ENCODE data around the gene UPF3B. TPM values are rescaled to one million over a fixed set of nuclear protein-coding genes. Genes with fewer than 3 reads are reported as not detected.

Gene UPF3B
- total and polyA plus RNA-seq, 10 donors: 5.4 to 11.4 (median 9.9) TPM

DNA sequence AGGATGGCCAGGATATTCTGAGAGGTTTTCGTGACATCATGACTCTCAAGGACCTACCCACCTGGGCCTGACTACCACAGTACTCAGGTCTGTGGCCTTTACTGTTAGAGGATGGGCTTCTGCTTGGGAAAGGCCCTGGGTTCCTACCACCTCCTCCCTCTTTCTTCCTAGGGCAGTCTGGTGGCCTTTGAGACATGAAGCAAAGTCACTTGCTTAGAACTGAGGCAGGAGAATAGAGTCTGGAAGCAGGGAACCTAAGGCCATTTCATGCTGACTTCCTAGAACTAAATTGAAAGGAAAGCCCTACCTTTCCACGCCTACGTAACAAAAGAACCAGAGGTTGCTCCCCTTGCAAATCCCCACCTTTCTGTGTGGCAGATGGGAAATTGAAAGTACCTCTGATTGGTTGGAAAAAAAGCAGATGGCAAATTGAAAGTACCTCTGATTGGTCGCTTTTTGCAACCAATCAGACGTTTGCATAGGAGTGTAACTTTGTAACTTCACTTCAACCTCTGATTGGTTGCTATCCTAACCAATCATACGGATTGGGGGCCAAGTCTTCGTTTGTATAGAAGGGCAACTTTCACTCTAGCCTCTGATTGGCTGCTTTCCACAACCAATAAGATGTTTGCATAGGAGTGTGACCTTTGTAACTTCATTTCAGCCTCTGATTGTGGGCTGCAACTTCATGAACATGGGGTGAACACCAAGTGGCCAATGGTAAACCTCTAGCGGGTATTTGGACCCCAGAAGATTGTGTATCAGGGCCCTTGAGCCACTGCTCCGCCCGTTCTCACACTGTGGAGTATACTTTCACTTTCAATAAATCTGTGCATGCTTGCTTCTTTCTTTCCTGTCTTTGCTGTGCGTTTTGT lies 33.0 kb upstream of the UPF3B start:
- Histone ChIP-seq H3K27ac (peak overlapping the region in 5 of 8 donors; percentile 12 to 63 (median 48)), H3K36me3 (no peaks in the 10 kb centered on the region), H3K27me3 (replicated peaks in 1 of 7) (no peaks in the 10 kb centered on the region), H3K4me1 (peaks cover 0 to 25% (median 8%) of the 10 kb centered on the region in 6 donors), H3K4me3 (peak overlapping the region in 6 of 8 donors; percentile 16 to 60 (median 24)), H3K9me3 (no peaks in the 10 kb centered on the region)
- intact Hi-C loops (cut with DNase I; ENCODE audit: low total_unique reads): no loop called here
- WGBS, 5 donors: 70 to 81% (median 73%) methylated on average over 11 of the region's 11 CpGs
- DNase-seq: no peak
- TF ChIP-seq POLR2A (IDR thresholded peaks at IDR 0.05): no peak
- no peak for TF ChIP-seq POLR2AphosphoS5 (IDR thresholded peaks at IDR 0.05)
- TF ChIP-seq, protein P1, sequence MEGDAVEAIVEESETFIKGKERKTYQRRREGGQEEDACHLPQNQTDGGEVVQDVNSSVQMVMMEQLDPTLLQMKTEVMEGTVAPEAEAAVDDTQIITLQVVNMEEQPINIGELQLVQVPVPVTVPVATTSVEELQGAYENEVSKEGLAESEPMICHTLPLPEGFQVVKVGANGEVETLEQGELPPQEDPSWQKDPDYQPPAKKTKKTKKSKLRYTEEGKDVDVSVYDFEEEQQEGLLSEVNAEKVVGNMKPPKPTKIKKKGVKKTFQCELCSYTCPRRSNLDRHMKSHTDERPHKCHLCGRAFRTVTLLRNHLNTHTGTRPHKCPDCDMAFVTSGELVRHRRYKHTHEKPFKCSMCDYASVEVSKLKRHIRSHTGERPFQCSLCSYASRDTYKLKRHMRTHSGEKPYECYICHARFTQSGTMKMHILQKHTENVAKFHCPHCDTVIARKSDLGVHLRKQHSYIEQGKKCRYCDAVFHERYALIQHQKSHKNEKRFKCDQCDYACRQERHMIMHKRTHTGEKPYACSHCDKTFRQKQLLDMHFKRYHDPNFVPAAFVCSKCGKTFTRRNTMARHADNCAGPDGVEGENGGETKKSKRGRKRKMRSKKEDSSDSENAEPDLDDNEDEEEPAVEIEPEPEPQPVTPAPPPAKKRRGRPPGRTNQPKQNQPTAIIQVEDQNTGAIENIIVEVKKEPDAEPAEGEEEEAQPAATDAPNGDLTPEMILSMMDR (IDR thresholded peaks at IDR 0.05 in 8 of 11, conservative IDR thresholded peaks at IDR 0.05 in 3 of 11): no peak

DNA sequence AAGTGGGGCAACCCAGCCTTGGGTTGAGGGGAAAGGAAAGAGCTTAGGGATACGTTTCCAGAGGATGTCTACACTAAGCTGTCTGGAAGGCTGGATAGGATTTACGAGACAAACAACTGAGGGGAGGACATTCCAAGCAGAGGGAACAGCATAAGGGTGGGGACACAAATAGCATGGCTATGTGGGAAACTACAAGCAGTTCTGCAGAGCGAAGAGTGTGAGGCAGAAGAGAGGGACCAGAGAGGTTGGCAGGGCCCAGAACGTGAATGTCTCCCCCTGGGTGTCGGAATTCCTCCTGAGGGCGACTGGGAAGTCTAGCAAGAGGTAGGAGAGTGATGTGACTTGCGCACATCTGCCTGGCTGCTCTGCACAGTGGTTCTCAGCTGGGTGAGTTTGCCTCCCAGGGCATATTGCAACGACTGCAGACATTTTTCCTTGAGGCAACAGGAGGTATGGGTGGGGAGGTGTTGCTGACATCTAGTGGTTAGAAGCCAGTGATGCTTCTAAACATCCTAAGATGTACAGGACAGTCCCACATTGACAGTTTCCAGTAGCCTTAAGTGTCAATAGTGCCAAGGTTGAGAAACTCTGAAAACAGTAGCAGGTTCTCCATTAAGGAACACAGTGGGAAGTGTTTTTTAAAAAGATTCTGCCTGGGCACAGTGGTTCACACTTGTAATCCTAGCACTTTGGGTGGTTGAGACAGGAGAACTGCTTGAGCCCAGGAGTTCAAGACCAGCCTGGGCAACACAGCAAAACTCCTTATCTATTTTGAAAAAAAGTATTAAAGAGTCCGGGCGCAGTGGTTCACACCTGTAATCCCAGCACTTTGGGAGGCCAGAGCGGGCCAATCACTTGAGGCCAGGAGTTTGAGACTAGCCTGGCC lies 28.0 kb upstream of the UPF3B start:
- H3K36me3 ChIP-seq: peaks cover 0 to 27% (median 9%) of the 10 kb centered on the region in 6 donors
- DNase-seq: no peak
- no peaks in the 10 kb centered on the region for H3K27me3 ChIP-seq (replicated peaks in 1 of 7)
- intact Hi-C loops (cut with DNase I; ENCODE audit: low total_unique reads): no loop called here
- no peaks in the 10 kb centered on the region for H3K9me3 ChIP-seq
- H3K4me1 ChIP-seq: peaks cover 0 to 9% (median 7%) of the 10 kb centered on the region in 6 donors
- 58 to 81% (median 69%) methylated on average over 10 to 11 of the region's 11 CpGs for WGBS, 5 donors
- TF ChIP-seq, protein P1 (IDR thresholded peaks at IDR 0.05 in 8 of 11, conservative IDR thresholded peaks at IDR 0.05 in 3 of 11): peak in 9 of 11 experiments; percentile 34 to 61 (median 55)
- no peak for TF ChIP-seq POLR2A (IDR thresholded peaks at IDR 0.05)
- no peak overlapping the region for H3K4me3 ChIP-seq
- H3K27ac ChIP-seq: no peak overlapping the region

DNA sequence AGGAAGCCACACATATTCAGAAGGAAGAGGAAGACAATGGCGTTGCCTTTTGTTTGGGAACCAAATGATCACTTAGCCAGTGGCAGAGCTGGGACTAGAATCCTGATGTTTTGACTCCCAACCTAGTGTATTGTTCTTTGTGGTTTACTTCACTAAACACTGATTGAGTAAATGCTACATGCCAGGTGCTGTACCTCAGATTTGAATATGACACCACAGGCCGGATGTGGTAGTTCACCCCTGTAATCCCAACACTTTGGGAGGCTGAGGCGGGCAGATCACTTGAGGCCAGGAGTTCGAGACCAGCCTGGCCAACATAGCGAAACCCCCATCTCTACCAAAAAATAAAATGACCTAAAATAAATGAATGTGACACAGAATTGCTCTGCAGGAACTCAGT lies 27.3 kb upstream of the UPF3B start:
- H3K9me3 ChIP-seq: no peaks in the 10 kb centered on the region
- H3K4me1 ChIP-seq: peaks cover 0 to 9% (median 7%) of the 10 kb centered on the region in 6 donors
- intact Hi-C loops (cut with DNase I; ENCODE audit: low total_unique reads): no loop called here
- WGBS, 5 donors: 59 to 73% (median 68%) methylated on average over 5 of the region's 5 CpGs
- no peak overlapping the region for H3K27ac ChIP-seq
- no peak for DNase-seq
- H3K36me3 ChIP-seq: peaks cover 0 to 34% (median 11%) of the 10 kb centered on the region in 6 donors
- no peak overlapping the region for H3K4me3 ChIP-seq
- TF ChIP-seq, protein P1 (IDR thresholded peaks at IDR 0.05 in 8 of 11, conservative IDR thresholded peaks at IDR 0.05 in 3 of 11): no peak
- TF ChIP-seq POLR2A (IDR thresholded peaks at IDR 0.05) (no peak), POLR2AphosphoS5 (IDR thresholded peaks at IDR 0.05) (no peak)
- no peaks in the 10 kb centered on the region for H3K27me3 ChIP-seq (replicated peaks in 1 of 7)

All from spleen (tissue), 11 donors.